Right atrium auricular region (tissue), 2 donors: ENCODE measurements around the gene TERT. TPM values are rescaled to one million over a fixed set of nuclear protein-coding genes. Genes with fewer than 3 reads are reported as not detected.
"Not testable (repeated sequence)": the region's sequence is repeated elsewhere in the genome, so short reads cannot be mapped to it uniquely, and the experiment has no call there.

Source experiments
- DNase-seq: peaks from one replicate; pipeline ENCODE4 v3.0.0-alpha.2; 2019; ENCODE audit warnings: low spot score
- H3K27ac ChIP-seq, 2 donors: fragments of 200-600 bp; sonication (generic); 1 replicate in 1 of 2; 2 replicates in 1 of 2; pipeline ENCODE4 v1.5.1; 2016 to 2019
- H3K27me3 ChIP-seq, 2 donors: fragments of 200-600 bp; sonication (generic); one replicate each; pipeline versions ENCODE4 v1.5.1 to v1.6.0; 2017 to 2019
- H3K36me3 ChIP-seq: fragments of 200-600 bp; sonication (generic); one replicate; pipeline ENCODE4 v1.5.1; 2016
- H3K4me1 ChIP-seq, 2 donors: fragments of 200-600 bp; sonication (generic); one replicate each; pipeline versions ENCODE4 v1.5.1 to v1.6.0; 2017 to 2019
- H3K4me3 ChIP-seq, 2 donors: fragments of 200-600 bp; sonication (generic); 1 replicate in 1 of 2; 2 replicates in 1 of 2; pipeline ENCODE4 v1.5.1; 2017 to 2019; ENCODE audit warnings: mild to moderate bottlenecking in 1 of 2, moderate library complexity in 1 of 2
- H3K9me3 ChIP-seq, 2 donors: fragments of 200-600 bp; sonication (generic); one replicate each; pipeline ENCODE4 v1.5.1; 2019
- CTCF ChIP-seq, 2 donors: fragments of 200-600 bp; sonication (generic); IDR thresholded peaks; one replicate each; pipeline ENCODE4 v1.5.1; 2019; ENCODE audit warnings: antibody characterized with exemption in 2 of 2
- total RNA-seq, 2 donors: library from RNA; depleted of rRNA; stranded (reverse); fragments of >200 nt; gene quantifications; one replicate each; pipeline ENCODE4 v1.1.0, GENCODE V29; 2016

TERT gene
- total RNA-seq, 2 donors from 2014 or later, result not detected

- Histone ChIP-seq H3K4me1 (no peaks in the 10 kb centered on the region), H3K9me3 (peaks cover 0 to 1% of the 10 kb centered on the region in 2 donors), H3K27me3 (no peaks in the 10 kb centered on the region), H3K27ac (no peak overlapping the region), H3K36me3 (no peaks in the 10 kb centered on the region), H3K4me3 (no peak overlapping the region)
- no peak for TF ChIP-seq CTCF (IDR thresholded peaks at IDR 0.05)
- no peak for DNase-seq
Observed at GRCh38 chr5:1268666-1269065, 26.2 kb downstream of the TERT start.

GRCh38 chr5:1268056-1268455, 26.8 kb downstream of the TERT start:
- no peak overlapping the region for H3K4me3 ChIP-seq
- no peaks in the 10 kb centered on the region for H3K36me3 ChIP-seq
- peaks cover 0 to 7% of the 10 kb centered on the region in 2 donors for H3K9me3 ChIP-seq
- DNase-seq, result no peak
- no peaks in the 10 kb centered on the region for H3K4me1 ChIP-seq
- no peak overlapping the region for H3K27ac ChIP-seq
- no peak for TF ChIP-seq CTCF (IDR thresholded peaks at IDR 0.05)
- no peaks in the 10 kb centered on the region for H3K27me3 ChIP-seq

GRCh38 chr5:1267464-1267863, 27.4 kb downstream of the TERT start:
- H3K36me3 ChIP-seq, result not testable (repeated sequence)
- peaks cover 0 to 13% of the 10 kb centered on the region in 2 donors for H3K9me3 ChIP-seq

GRCh38 chr5:1266791-1267190, 28.1 kb downstream of the TERT start:
- DNase-seq, result no peak
- H3K27ac ChIP-seq, result no peak overlapping the region
- no peak for TF ChIP-seq CTCF (IDR thresholded peaks at IDR 0.05)
- H3K27me3 ChIP-seq, result no peaks in the 10 kb centered on the region
- no peaks in the 10 kb centered on the region for H3K4me1 ChIP-seq
- no peaks in the 10 kb centered on the region for H3K36me3 ChIP-seq
- peaks cover 0 to 20% of the 10 kb centered on the region in 2 donors for H3K9me3 ChIP-seq
- no peak overlapping the region for H3K4me3 ChIP-seq

More at GRCh38 chr5:1267464-1267863, 27.4 kb downstream of the TERT start:
- H3K27me3 ChIP-seq, DNase-seq, H3K27ac ChIP-seq, H3K4me3 ChIP-seq, H3K4me1 ChIP-seq: not testable (repeated sequence)

GRCh38 chr5:1265461-1266455, 29.1 kb downstream of the TERT start:
- H3K27ac ChIP-seq, result no peak overlapping the region
- H3K9me3 ChIP-seq, result peaks cover 0 to 27% of the 10 kb centered on the region in 2 donors
- H3K4me1 ChIP-seq, result no peaks in the 10 kb centered on the region
- no peaks in the 10 kb centered on the region for H3K27me3 ChIP-seq
- DNase-seq, result no peak
- no peak for TF ChIP-seq CTCF (IDR thresholded peaks at IDR 0.05)
- H3K4me3 ChIP-seq, result no peak overlapping the region
- H3K36me3 ChIP-seq, result no peaks in the 10 kb centered on the region

GRCh38 chr5:1265026-1265425, 29.8 kb downstream of the TERT start:
- peaks cover 0 to 27% of the 10 kb centered on the region in 2 donors for H3K9me3 ChIP-seq
- H3K4me3 ChIP-seq, result no peak overlapping the region
- H3K36me3 ChIP-seq, result no peaks in the 10 kb centered on the region
- no peak overlapping the region for H3K27ac ChIP-seq
- no peak for DNase-seq
- H3K27me3 ChIP-seq, result no peaks in the 10 kb centered on the region
- no peaks in the 10 kb centered on the region for H3K4me1 ChIP-seq
- no peak for TF ChIP-seq CTCF (IDR thresholded peaks at IDR 0.05)
